ENCODE results near the gene TMEM184A.
A peak's percentile ranks its signal among the peaks of the same experiment; 100 is the strongest.
"Not testable (repeated sequence)": the region's sequence is repeated elsewhere in the genome, so short reads cannot be mapped to it uniquely, and the experiment has no call there.

Gene TMEM184A

DNA sequence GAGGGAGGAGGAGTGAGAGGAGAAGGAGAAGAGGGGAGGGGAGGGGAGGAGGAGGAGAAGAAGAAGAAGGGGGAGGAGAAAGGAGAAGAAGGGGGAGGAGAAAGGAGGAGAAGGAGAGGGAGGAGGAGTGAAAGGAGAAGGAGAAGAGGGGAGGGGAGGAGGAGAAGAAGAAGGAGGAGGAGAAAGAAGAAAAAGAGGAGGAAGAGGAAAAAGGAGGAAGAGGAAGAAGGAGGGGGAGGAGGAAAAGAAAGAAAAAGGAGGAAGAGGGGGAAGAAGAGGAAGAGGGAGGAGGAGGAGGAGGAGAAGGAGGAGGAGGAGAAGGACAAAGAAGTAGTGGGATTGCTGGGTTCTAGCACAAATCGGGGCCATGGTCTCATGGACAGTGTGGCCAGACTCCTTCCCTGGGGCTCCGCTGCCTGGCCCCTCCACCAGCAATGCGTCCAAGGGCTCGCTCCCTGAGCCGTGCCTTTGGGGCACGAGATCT, 29.7 kb downstream of the TMEM184A start:
- Histone ChIP-seq H3K9ac (ENCODE audit: low read length in 5 of 5) (no peak overlapping the region), H3K4me3 (ENCODE audit: low read depth in 1 of 5, low read length in 5 of 5) (peak overlapping the region in 3 of 5 donors; percentile 18 to 48 (median 31)), H3K27me3 (ENCODE audit: control insufficient read depth in 5 of 5, insufficient read depth in 4 of 5, low read length in 5 of 5) (peaks cover 0 to 10% (median 7%) of the 10 kb centered on the region in 5 donors)

DNA sequence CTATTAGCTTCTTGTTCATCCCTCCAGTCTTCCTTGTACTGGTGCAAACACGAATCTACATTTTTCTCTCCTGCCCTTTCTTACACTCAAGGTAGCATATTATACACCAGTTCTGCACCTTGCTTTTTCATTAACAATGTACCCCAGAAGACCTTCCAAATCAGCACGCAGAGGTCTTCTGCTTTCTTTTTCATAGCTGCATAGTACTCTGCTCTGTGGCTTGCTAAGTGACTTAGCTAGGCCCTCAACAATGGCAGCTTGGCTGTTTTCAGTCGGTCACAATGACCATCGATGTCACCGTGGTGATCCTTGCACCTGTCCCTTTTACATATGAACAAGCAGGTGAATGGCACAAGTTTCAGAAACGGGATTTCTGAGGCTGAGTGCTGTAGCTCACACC, 30.6 kb downstream of the TMEM184A start:
- peaks cover 3 to 11% (median 4%) of the 10 kb centered on the region in 5 donors for H3K4me1 ChIP-seq (ENCODE audit: control insufficient read depth in 5 of 5, insufficient read depth in 5 of 5, low read length in 5 of 5)
- no peak overlapping the region for H3K27ac ChIP-seq (ENCODE audit: low read depth, low read length)
- H3K4me3 ChIP-seq (ENCODE audit: low read depth in 1 of 5, low read length in 5 of 5), result no peak overlapping the region
- no peaks in the 10 kb centered on the region for H3K9me3 ChIP-seq (ENCODE audit: control insufficient read depth in 5 of 5, low read length in 5 of 5)
- peaks cover 0 to 10% (median 7%) of the 10 kb centered on the region in 5 donors for H3K27me3 ChIP-seq (ENCODE audit: control insufficient read depth in 5 of 5, insufficient read depth in 4 of 5, low read length in 5 of 5)
- H3K36me3 ChIP-seq (ENCODE audit: control insufficient read depth in 5 of 5, insufficient read depth in 5 of 5, low read length in 5 of 5), result no peaks in the 10 kb centered on the region
- H3K9ac ChIP-seq (ENCODE audit: low read length in 5 of 5), result no peak overlapping the region

More for the DNA sequence above, 29.7 kb downstream of the TMEM184A start:
- Histone ChIP-seq H3K27ac (ENCODE audit: low read depth, low read length) (no peak overlapping the region), H3K4me1 (ENCODE audit: control insufficient read depth in 5 of 5, insufficient read depth in 5 of 5, low read length in 5 of 5) (peaks cover 3 to 13% (median 4%) of the 10 kb centered on the region in 5 donors), H3K9me3 (ENCODE audit: control insufficient read depth in 5 of 5, low read length in 5 of 5) (no peaks in the 10 kb centered on the region), H3K36me3 (ENCODE audit: control insufficient read depth in 5 of 5, insufficient read depth in 5 of 5, low read length in 5 of 5) (no peaks in the 10 kb centered on the region)

DNA sequence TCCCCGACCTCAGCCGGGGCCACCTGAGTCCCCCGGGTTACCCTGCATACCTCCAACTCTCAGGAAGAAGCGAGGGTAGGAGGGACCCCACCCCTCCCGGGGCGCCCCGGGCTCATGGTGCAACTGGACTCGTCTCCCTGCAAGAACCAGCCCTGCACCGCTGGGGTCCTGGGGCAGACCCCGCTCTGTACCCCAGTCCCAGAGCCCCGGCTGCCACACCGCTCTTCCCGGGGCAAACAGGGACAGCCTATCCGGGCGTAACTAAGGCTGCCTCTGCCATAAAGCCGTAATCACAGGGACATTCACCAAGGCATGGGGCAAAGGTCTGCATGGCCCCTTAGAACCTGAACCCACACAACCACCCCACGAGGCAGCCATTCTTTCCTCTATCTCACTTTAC, 32.2 kb downstream of the TMEM184A start:
- Histone ChIP-seq H3K27me3 (ENCODE audit: control insufficient read depth in 5 of 5, insufficient read depth in 4 of 5, low read length in 5 of 5) (peaks cover 0 to 10% (median 7%) of the 10 kb centered on the region in 5 donors), H3K27ac (ENCODE audit: low read depth, low read length) (no peak overlapping the region), H3K36me3 (ENCODE audit: control insufficient read depth in 5 of 5, insufficient read depth in 5 of 5, low read length in 5 of 5) (no peaks in the 10 kb centered on the region), H3K9ac (ENCODE audit: low read length in 5 of 5) (no peak overlapping the region), H3K4me3 (ENCODE audit: low read depth in 1 of 5, low read length in 5 of 5) (no peak overlapping the region), H3K4me1 (ENCODE audit: control insufficient read depth in 5 of 5, insufficient read depth in 5 of 5, low read length in 5 of 5) (peaks cover 0 to 4% (median 3%) of the 10 kb centered on the region in 5 donors), H3K9me3 (ENCODE audit: control insufficient read depth in 5 of 5, low read length in 5 of 5) (peaks cover 0 to 3% (median 0%) of the 10 kb centered on the region in 5 donors)

DNA sequence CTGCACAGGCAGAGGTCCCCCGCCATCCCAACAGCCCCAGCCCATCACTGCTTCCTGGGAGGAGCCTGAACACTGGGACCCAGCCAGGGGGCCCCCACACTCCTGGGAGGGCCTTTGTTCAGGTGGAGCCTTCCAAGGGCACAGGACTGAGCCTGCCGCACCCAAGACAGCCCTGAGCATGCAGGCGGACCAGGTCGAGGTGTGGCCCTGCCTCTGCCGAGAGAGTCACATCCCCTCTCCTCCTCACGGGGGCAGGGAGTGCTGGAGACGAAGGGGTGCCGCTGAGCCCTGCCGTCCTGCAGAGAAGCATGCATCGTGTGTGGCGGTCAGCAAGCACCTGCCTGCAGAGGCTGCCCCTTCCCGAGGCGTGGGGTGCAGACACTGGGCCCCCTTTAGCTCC, 32.8 kb downstream of the TMEM184A start:
- Histone ChIP-seq H3K9ac (ENCODE audit: low read length in 5 of 5) (no peak overlapping the region), H3K4me3 (ENCODE audit: low read depth in 1 of 5, low read length in 5 of 5) (no peak overlapping the region)

DNA sequence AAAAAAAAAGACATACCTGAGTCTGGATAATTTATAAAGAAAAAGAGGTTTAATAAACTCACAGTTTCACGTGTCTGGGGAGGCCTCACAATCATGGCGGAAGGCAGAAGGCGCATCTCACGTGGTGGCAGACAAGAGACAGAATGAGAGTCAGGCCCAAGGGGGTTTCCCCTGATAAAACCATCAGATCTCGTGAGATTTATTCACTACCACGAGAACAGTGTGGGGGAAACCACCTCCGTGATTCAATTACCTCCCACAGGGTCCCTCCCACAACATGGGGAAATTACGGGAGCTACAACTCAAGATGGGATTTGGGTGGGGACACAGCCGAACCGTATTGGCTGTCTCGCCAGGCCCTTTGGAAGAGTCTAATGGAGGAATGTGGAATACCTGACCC, 34.5 kb downstream of the TMEM184A start:
- Histone ChIP-seq H3K36me3 (ENCODE audit: control insufficient read depth in 5 of 5, insufficient read depth in 5 of 5, low read length in 5 of 5) (no peaks in the 10 kb centered on the region), H3K9me3 (ENCODE audit: control insufficient read depth in 5 of 5, low read length in 5 of 5) (peaks cover 0 to 6% (median 0%) of the 10 kb centered on the region in 5 donors), H3K27ac (ENCODE audit: low read depth, low read length) (no peak overlapping the region), H3K4me3 (ENCODE audit: low read depth in 1 of 5, low read length in 5 of 5) (no peak overlapping the region), H3K4me1 (ENCODE audit: control insufficient read depth in 5 of 5, insufficient read depth in 5 of 5, low read length in 5 of 5) (peaks cover 0 to 3% (median 1%) of the 10 kb centered on the region in 5 donors), H3K27me3 (ENCODE audit: control insufficient read depth in 5 of 5, insufficient read depth in 4 of 5, low read length in 5 of 5) (peaks cover 0 to 12% (median 7%) of the 10 kb centered on the region in 5 donors), H3K9ac (ENCODE audit: low read length in 5 of 5) (no peak overlapping the region)

More for the DNA sequence above, 32.8 kb downstream of the TMEM184A start:
- Histone ChIP-seq H3K27ac (ENCODE audit: low read depth, low read length) (no peak overlapping the region), H3K36me3 (ENCODE audit: control insufficient read depth in 5 of 5, insufficient read depth in 5 of 5, low read length in 5 of 5) (no peaks in the 10 kb centered on the region), H3K4me1 (ENCODE audit: control insufficient read depth in 5 of 5, insufficient read depth in 5 of 5, low read length in 5 of 5) (peaks cover 0 to 4% (median 3%) of the 10 kb centered on the region in 5 donors), H3K27me3 (ENCODE audit: control insufficient read depth in 5 of 5, insufficient read depth in 4 of 5, low read length in 5 of 5) (peaks cover 0 to 10% (median 7%) of the 10 kb centered on the region in 5 donors), H3K9me3 (ENCODE audit: control insufficient read depth in 5 of 5, low read length in 5 of 5) (peaks cover 0 to 6% (median 0%) of the 10 kb centered on the region in 5 donors)

DNA sequence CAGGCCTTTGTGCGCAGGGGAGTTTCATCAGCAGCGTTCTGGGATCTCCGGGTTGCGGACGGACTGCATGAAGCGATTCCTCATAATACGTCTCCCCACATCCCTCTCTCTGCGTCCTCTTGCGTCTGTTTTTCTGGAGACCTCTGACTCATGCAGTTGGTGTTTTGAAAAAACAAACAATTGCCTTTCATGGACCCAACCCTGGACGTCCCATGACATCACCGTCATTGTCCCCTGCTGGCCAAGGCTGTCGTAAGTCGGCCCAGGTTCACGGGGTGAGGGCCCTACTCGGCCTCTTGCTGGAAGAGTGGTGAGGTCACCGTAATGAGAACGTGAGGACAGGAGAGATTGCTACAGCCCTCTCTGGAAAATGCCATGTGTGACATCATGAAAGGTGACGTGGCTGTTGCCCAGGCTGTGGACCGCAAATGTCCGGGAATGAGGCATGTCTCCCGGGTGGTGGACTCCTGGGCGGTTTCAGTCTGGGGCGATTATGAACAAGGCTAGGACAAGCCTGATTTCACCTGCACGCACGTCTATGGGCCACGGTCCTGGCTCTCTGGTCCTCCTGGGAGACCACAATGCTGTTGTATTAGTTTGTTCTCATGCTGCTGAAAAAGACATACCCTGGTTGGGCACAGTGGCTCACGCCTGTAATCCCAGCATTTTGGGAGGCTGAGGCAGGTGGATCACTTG, 35.3 kb downstream of the TMEM184A start:
- Histone ChIP-seq H3K9ac (ENCODE audit: low read length in 5 of 5) (no peak overlapping the region), H3K27me3 (ENCODE audit: control insufficient read depth in 5 of 5, insufficient read depth in 4 of 5, low read length in 5 of 5) (peaks cover 0 to 12% (median 7%) of the 10 kb centered on the region in 5 donors), H3K27ac (ENCODE audit: low read depth, low read length) (no peak overlapping the region), H3K36me3 (ENCODE audit: control insufficient read depth in 5 of 5, insufficient read depth in 5 of 5, low read length in 5 of 5) (no peaks in the 10 kb centered on the region), H3K4me3 (ENCODE audit: low read depth in 1 of 5, low read length in 5 of 5) (no peak overlapping the region), H3K9me3 (ENCODE audit: control insufficient read depth in 5 of 5, low read length in 5 of 5) (peaks cover 0 to 6% (median 0%) of the 10 kb centered on the region in 5 donors), H3K4me1 (ENCODE audit: control insufficient read depth in 5 of 5, insufficient read depth in 5 of 5, low read length in 5 of 5) (peaks cover 0 to 3% (median 0%) of the 10 kb centered on the region in 5 donors)

DNA sequence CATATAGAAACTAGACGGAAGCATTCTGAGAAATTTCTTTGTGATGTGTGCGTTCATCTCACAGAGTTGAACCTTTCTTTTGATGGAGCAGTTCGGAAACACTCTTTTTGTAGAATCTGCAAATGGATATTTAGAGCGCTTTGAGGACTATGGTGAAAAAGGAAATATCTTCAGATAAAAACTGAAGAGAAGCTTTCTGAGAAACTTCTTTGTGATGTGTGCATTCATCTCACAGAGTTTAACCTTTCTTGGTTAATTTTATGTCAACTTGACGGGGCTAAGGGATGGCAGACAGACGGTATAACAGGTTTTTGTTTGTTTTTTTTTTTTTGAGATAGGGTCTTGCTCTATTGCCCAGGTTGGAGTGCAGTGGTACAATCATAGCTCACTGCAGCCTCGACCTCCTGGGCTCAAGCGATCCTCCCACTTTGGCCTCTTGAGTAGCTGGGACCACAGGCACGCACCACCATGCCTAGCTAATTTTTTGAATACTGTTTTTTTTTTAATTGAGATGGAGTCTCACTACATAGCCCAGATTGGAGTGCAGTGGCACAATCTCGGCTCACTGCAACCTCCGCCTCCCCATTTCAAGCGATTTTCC, 36.6 kb downstream of the TMEM184A start:
- H3K9ac ChIP-seq (ENCODE audit: low read length in 5 of 5); H3K36me3 ChIP-seq (ENCODE audit: control insufficient read depth in 5 of 5, insufficient read depth in 5 of 5, low read length in 5 of 5); H3K9me3 ChIP-seq (ENCODE audit: control insufficient read depth in 5 of 5, low read length in 5 of 5); H3K27ac ChIP-seq (ENCODE audit: low read depth, low read length); H3K4me3 ChIP-seq (ENCODE audit: low read depth in 1 of 5, low read length in 5 of 5): not testable (repeated sequence)
- peaks cover 0 to 12% (median 7%) of the 10 kb centered on the region in 5 donors for H3K27me3 ChIP-seq (ENCODE audit: control insufficient read depth in 5 of 5, insufficient read depth in 4 of 5, low read length in 5 of 5)
- peaks cover 0 to 12% (median 12%) of the 10 kb centered on the region in 5 donors for H3K4me1 ChIP-seq (ENCODE audit: control insufficient read depth in 5 of 5, insufficient read depth in 5 of 5, low read length in 5 of 5)

DNA sequence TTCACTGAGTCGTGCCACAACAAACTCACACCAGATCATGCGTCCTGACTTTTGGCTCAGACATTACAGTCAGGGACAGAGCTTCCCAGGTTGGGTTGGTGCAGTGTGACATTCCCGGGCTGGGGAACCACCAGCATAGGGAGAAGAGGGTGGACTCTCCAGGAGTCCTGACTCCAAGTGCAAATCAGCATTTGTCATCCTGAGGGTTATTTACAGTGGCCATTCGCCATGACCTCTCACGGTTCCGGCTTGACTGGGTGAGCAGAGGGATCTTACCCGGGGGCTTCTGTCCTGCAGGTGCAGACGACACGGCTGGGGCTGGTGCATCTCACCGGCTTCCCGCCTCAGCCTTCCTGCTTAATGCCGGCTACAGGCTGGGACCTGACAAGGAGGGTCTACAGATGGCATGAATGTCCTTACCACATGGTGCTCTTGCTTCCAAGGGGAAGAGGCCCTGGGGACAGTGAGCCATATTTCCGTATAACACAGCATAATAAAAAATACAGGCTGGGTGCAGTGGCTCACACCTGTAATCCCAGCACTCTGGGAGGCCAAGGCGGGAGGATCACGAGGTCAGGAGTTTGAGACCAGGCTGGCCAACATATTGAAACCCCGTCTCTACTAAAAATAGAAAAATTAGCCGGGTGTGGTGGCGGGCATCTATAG, 39.3 kb downstream of the TMEM184A start:
- peaks cover 0 to 6% (median 0%) of the 10 kb centered on the region in 5 donors for H3K9me3 ChIP-seq (ENCODE audit: control insufficient read depth in 5 of 5, low read length in 5 of 5)
- peaks cover 0 to 31% (median 23%) of the 10 kb centered on the region in 5 donors for H3K4me1 ChIP-seq (ENCODE audit: control insufficient read depth in 5 of 5, insufficient read depth in 5 of 5, low read length in 5 of 5)
- H3K4me3 ChIP-seq (ENCODE audit: low read depth in 1 of 5, low read length in 5 of 5), result no peak overlapping the region
- no peak overlapping the region for H3K9ac ChIP-seq (ENCODE audit: low read length in 5 of 5)
- H3K27me3 ChIP-seq (ENCODE audit: control insufficient read depth in 5 of 5, insufficient read depth in 4 of 5, low read length in 5 of 5), result peaks cover 0 to 4% (median 0%) of the 10 kb centered on the region in 5 donors
- H3K36me3 ChIP-seq (ENCODE audit: control insufficient read depth in 5 of 5, insufficient read depth in 5 of 5, low read length in 5 of 5), result no peaks in the 10 kb centered on the region
- H3K27ac ChIP-seq (ENCODE audit: low read depth, low read length), result no peak overlapping the region

DNA sequence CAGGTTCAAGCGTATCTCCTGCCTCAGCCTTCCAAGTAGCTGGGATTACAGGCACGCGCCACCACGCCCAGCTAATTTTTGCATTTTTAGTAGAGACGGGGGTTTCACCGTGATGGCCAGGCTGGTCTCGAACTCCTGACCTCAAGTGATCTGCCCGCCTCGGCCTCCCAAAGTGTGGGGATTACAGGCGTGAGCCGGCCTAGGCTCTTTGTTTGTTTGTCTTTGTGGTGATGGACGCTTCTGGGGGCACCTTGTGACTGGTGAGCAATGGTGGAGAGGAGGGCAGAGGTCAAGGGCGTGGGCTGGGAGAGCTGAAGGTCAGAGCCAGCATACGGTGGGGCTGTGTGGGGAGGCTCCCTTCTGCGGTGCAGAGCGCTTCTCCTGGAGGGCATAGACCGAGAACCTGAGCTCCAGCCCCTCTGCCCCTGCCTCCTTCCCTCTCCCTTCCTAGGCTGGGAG, 40.5 kb downstream of the TMEM184A start:
- H3K4me1 ChIP-seq (ENCODE audit: control insufficient read depth in 5 of 5, insufficient read depth in 5 of 5, low read length in 5 of 5), result peaks cover 0 to 31% (median 23%) of the 10 kb centered on the region in 5 donors
- not testable (repeated sequence) for H3K9me3 ChIP-seq (ENCODE audit: control insufficient read depth in 5 of 5, low read length in 5 of 5); H3K36me3 ChIP-seq (ENCODE audit: control insufficient read depth in 5 of 5, insufficient read depth in 5 of 5, low read length in 5 of 5); H3K27ac ChIP-seq (ENCODE audit: low read depth, low read length); H3K4me3 ChIP-seq (ENCODE audit: low read depth in 1 of 5, low read length in 5 of 5); H3K9ac ChIP-seq (ENCODE audit: low read length in 5 of 5); H3K27me3 ChIP-seq (ENCODE audit: control insufficient read depth in 5 of 5, insufficient read depth in 4 of 5, low read length in 5 of 5)

Data from subcutaneous abdominal adipose tissue (tissue), 5 donors.